DOHH2 (cell line): Measurements from ENCODE around the gene ZBTB40.

ENCODE experiments used
- H3F3A ChIP-seq: fragments of 200-600 bp; sonication (generic), shearing (Covaris generic); 2 replicates; pipeline ENCODE4 v1.6.0; 2016; ENCODE audit warnings: antibody characterized with exemption, mild to moderate bottlenecking; ENCODE audit not compliant: control insufficient read depth, insufficient read depth
- H3K27ac ChIP-seq: fragments of 200-600 bp; sonication (generic); 2 replicates; pipeline ENCODE4 v1.5.1; 2014; ENCODE audit warnings: low read depth, mild to moderate bottlenecking, low read length, moderate library complexity
- H3K27me3 ChIP-seq: fragments of 200-600 bp; sonication (generic); 2 replicates; pipeline ENCODE4 v1.6.1; 2014; ENCODE audit warnings: mild to moderate bottlenecking, low read length, mixed read lengths; ENCODE audit not compliant: control insufficient read depth
- H3K36me3 ChIP-seq: fragments of 200-600 bp; sonication (generic); 2 replicates; pipeline ENCODE4 v1.6.1; 2014; ENCODE audit warnings: mild to moderate bottlenecking, low read length, moderate library complexity, mixed read lengths; ENCODE audit not compliant: control insufficient read depth
- H3K4me1 ChIP-seq: fragments of 200-600 bp; sonication (generic); 2 replicates; pipeline ENCODE4 v1.6.1; 2014; ENCODE audit warnings: mild to moderate bottlenecking, low read length, mixed read lengths; ENCODE audit not compliant: control insufficient read depth
- H3K4me2 ChIP-seq: fragments of 200-600 bp; sonication (generic); 2 replicates; pipeline ENCODE4 v1.6.0; 2014; ENCODE audit warnings: mild to moderate bottlenecking, low read length, moderate library complexity
- H3K4me3 ChIP-seq: fragments of 200-600 bp; sonication (generic); 2 replicates; pipeline ENCODE4 v1.5.1; 2014; ENCODE audit warnings: mild to moderate bottlenecking, low read length, mixed read lengths
- H3K79me2 ChIP-seq: fragments of 200-600 bp; sonication (generic); 2 replicates; pipeline ENCODE4 v1.6.1; 2014; ENCODE audit warnings: mild to moderate bottlenecking, low read length, mixed read lengths; ENCODE audit not compliant: control insufficient read depth
- H3K9me2 ChIP-seq: fragments of 200-600 bp; sonication (generic); replicated peaks from 2 replicates; pipeline ENCODE4 v1.6.1; 2014; ENCODE audit warnings: mild to moderate bottlenecking, low read length, mixed read lengths; ENCODE audit not compliant: control insufficient read depth
- H3K9me3 ChIP-seq: fragments of 200-600 bp; sonication (generic); 2 replicates; pipeline ENCODE4 v1.6.1; 2014; ENCODE audit warnings: antibody characterized with exemption, low read length, mixed read lengths; ENCODE audit not compliant: control insufficient read depth, insufficient read depth
- H4K20me1 ChIP-seq: fragments of 200-600 bp; sonication (generic); 2 replicates; pipeline ENCODE4 v1.6.0; 2014; ENCODE audit warnings: low read depth, mild to moderate bottlenecking, antibody characterized with exemption, low read length, moderate library complexity; ENCODE audit not compliant: control insufficient read depth, insufficient read depth
- CTCF ChIP-seq: fragments of 200-600 bp; sonication (generic); IDR thresholded peaks from one replicate; pipeline ENCODE4 v1.5.1; 2014; ENCODE audit warnings: antibody characterized with exemption, mild to moderate bottlenecking, low read depth, low read length; ENCODE audit not compliant: poor library complexity, severe bottlenecking
- EZH2phosphoT487 ChIP-seq: fragments of 200-600 bp; sonication (generic); IDR thresholded peaks from 2 replicates; pipeline ENCODE4 v1.6.1; 2017; ENCODE audit warnings: borderline replicate concordance, mild to moderate bottlenecking, antibody characterized with exemption, low read length, moderate library complexity, mixed read lengths

Gene ZBTB40

GRCh38 chr1:22431965-22432364 lies 19.7 kb upstream of the ZBTB40 start:
- TF ChIP-seq EZH2phosphoT487 = no peak
- TF ChIP-seq CTCF = no peak
- no peaks in the 10 kb centered on the region for H3K79me2 ChIP-seq
- H3K9me3 ChIP-seq = no peaks in the 10 kb centered on the region
- H3K36me3 ChIP-seq = no peaks in the 10 kb centered on the region
- no peaks in the 10 kb centered on the region for H3K9me2 ChIP-seq
- H4K20me1 ChIP-seq = no peaks in the 10 kb centered on the region
- no peak overlapping the region for H3K4me2 ChIP-seq
- H3F3A ChIP-seq = no peaks in the 10 kb centered on the region
- no peak overlapping the region for H3K27ac ChIP-seq
- H3K27me3 ChIP-seq = peaks cover 7% of the 10 kb centered on the region; the same call in 1 of the 2 replicates
- peaks cover 3% of the 10 kb centered on the region; the same call in 1 of the 2 replicates for H3K4me1 ChIP-seq
- H3K4me3 ChIP-seq = no peak overlapping the region

- Histone ChIP-seq H3K27me3 (peaks cover 7% of the 10 kb centered on the region; the same call in 1 of the 2 replicates), H3K36me3 (no peaks in the 10 kb centered on the region), H3K79me2 (no peaks in the 10 kb centered on the region), H3K4me1 (no peaks in the 10 kb centered on the region), H4K20me1 (no peaks in the 10 kb centered on the region), H3K4me3 (no peak overlapping the region), H3K4me2 (no peak overlapping the region), H3K9me3 (no peaks in the 10 kb centered on the region; the same call in 1 of the 2 replicates), H3K27ac (no peak overlapping the region), H3K9me2 (no peaks in the 10 kb centered on the region), H3F3A (no peaks in the 10 kb centered on the region)
- TF ChIP-seq CTCF (no peak), EZH2phosphoT487 (no peak)
These were observed 16.9 kb upstream of the ZBTB40 start for GRCh38 chr1:22434717-22435116.

- Histone ChIP-seq H4K20me1 (no peaks in the 10 kb centered on the region), H3K4me1 (no peaks in the 10 kb centered on the region), H3K36me3 (no peaks in the 10 kb centered on the region), H3K4me3 (no peak overlapping the region), H3K4me2 (no peak overlapping the region), H3K27me3 (peaks cover 7% of the 10 kb centered on the region; the same call in 1 of the 2 replicates), H3K9me3 (peaks cover 5% of the 10 kb centered on the region), H3K9me2 (no peaks in the 10 kb centered on the region), H3F3A (no peaks in the 10 kb centered on the region), H3K79me2 (no peaks in the 10 kb centered on the region), H3K27ac (no peak overlapping the region)
- no peak for TF ChIP-seq EZH2phosphoT487
- TF ChIP-seq CTCF = no peak
These were observed 14.7 kb upstream of the ZBTB40 start for GRCh38 chr1:22436948-22437347.
